CD8-positive, alpha-beta memory T cell (primary cell): Measurements from ENCODE around the gene KCNIP3. TPM values are rescaled to one million over a fixed set of nuclear protein-coding genes. Genes with fewer than 3 reads are reported as not detected.

Experiments used
- CTCF ChIA-PET: fragments of 350-600 bp; sonication (Branson Sonifier 250); formaldehyde crosslinking; loops from one replicate; lab custom pipeline; 2021; ENCODE audit warnings: antibody characterized with exemption; lab: Charles Lee
- POLR2A ChIA-PET: fragments of 350-600 bp; sonication (Branson Sonifier 250); formaldehyde crosslinking; loops from one replicate; lab custom pipeline; 2021; ENCODE audit warnings: antibody characterized with exemption; lab: Charles Lee
- DNase-seq, 5 donors: peaks; one replicate each; pipeline versions ENCODE4 v3.0.0 to v3.0.0-alpha.2; 2020 to 2022; ENCODE audit warnings: mixed read lengths in 1 of 5
- H3K27ac ChIP-seq: one replicate; pipeline ENCODE4 v1.7.0; 2013; ENCODE audit warnings: low read depth, mild to moderate bottlenecking, low read length, moderate library complexity
- H3K27me3 ChIP-seq: 2 replicates; pipeline ENCODE4 v1.7.0; 2013; ENCODE audit warnings: low read length, mild to moderate bottlenecking; ENCODE audit not compliant: insufficient read depth, poor library complexity, severe bottlenecking
- H3K36me3 ChIP-seq: 2 replicates; pipeline ENCODE4 v1.7.0; 2013; ENCODE audit warnings: mild to moderate bottlenecking, low read length, moderate library complexity; ENCODE audit not compliant: insufficient read depth
- H3K4me1 ChIP-seq: 2 replicates; pipeline ENCODE4 v1.7.0; 2013; ENCODE audit warnings: mild to moderate bottlenecking, low read length, moderate library complexity; ENCODE audit not compliant: insufficient read depth
- H3K4me3 ChIP-seq: 2 replicates; pipeline ENCODE4 v1.7.0; 2013; ENCODE audit warnings: mild to moderate bottlenecking, low read length
- H3K9me3 ChIP-seq: 2 replicates; pipeline ENCODE4 v1.7.0; 2013; ENCODE audit warnings: mild to moderate bottlenecking, low read length
- H3K27ac Mint-ChIP-seq, 8 donors: one replicate each; pipeline ENCODE4 v1.8.0; 2020 to 2021; ENCODE audit warnings: mixed read lengths in 8 of 8, mild to moderate bottlenecking in 6 of 8, inconsistent platforms in 3 of 8, moderate library complexity in 3 of 8
- H3K27me3 Mint-ChIP-seq, 2 donors: one replicate each; pipeline ENCODE4 v1.8.0; 2020 to 2021; ENCODE audit warnings: mixed read lengths in 2 of 2, mild to moderate bottlenecking in 1 of 2, moderate library complexity in 1 of 2
- H3K36me3 Mint-ChIP-seq, 3 donors: one replicate each; pipeline ENCODE4 v1.8.0; 2020 to 2021; ENCODE audit warnings: mixed read lengths in 3 of 3, inconsistent platforms in 1 of 3, mild to moderate bottlenecking in 1 of 3
- H3K4me1 Mint-ChIP-seq, 3 donors: one replicate each; pipeline ENCODE4 v1.8.0; 2020 to 2021; ENCODE audit warnings: mixed read lengths in 3 of 3, inconsistent platforms in 1 of 3, mild to moderate bottlenecking in 1 of 3
- H3K4me3 Mint-ChIP-seq, 7 donors: one replicate each; pipeline ENCODE4 v1.8.0; 2020 to 2021; ENCODE audit warnings: mixed read lengths in 7 of 7, mild to moderate bottlenecking in 6 of 7, moderate library complexity in 4 of 7, inconsistent platforms in 2 of 7
- H3K9me3 Mint-ChIP-seq, 5 donors: one replicate each; pipeline ENCODE4 v1.8.0; 2020 to 2022; ENCODE audit warnings: mixed read lengths in 5 of 5, mild to moderate bottlenecking in 3 of 5, moderate library complexity in 2 of 5, inconsistent platforms in 1 of 5
- polyA plus RNA-seq: library from polyadenylated mRNA; unstranded; fragments of 300-500 nt; fragmentation: Illumina TruSeq; gene quantifications from one replicate; pipeline ENCODE4 v1.2.3, GENCODE V29; 2021
- total RNA-seq, 2 experiments: library from RNA; stranded (reverse); gene quantifications; one replicate each; pipeline ENCODE4 v1.2.3, GENCODE V29; 2021

The KCNIP3 gene
- total and polyA plus RNA-seq, 3 experiments from 2014 or later, result not detected

- H3K27me3 ChIP-seq, result no peaks in the 10 kb centered on the region
- H3K4me3 Mint-ChIP-seq, result no peak overlapping the region
- H3K36me3 Mint-ChIP-seq, result peaks cover 0 to 12% (median 0%) of the 10 kb centered on the region in 3 donors
- H3K9me3 Mint-ChIP-seq, result peaks cover 8 to 20% (median 14%) of the 10 kb centered on the region in 5 donors
- no peaks in the 10 kb centered on the region for H3K4me1 ChIP-seq
- POLR2A ChIA-PET, result no interaction called here
- no peaks in the 10 kb centered on the region for H3K36me3 ChIP-seq
- H3K27me3 Mint-ChIP-seq, result peaks cover 7 to 9% of the 10 kb centered on the region in 2 donors
- H3K27ac Mint-ChIP-seq, result no peak overlapping the region
- no peak for DNase-seq
- no peaks in the 10 kb centered on the region for H3K4me1 Mint-ChIP-seq
- H3K27ac ChIP-seq, result no peak overlapping the region
- CTCF ChIA-PET, result no interaction called here
- H3K9me3 ChIP-seq, result no peaks in the 10 kb centered on the region
- H3K4me3 ChIP-seq, result no peak overlapping the region
Measured at GRCh38 chr2:95294579-95295250, 2.4 kb upstream of the KCNIP3 start.

GRCh38 chr2:95295376-95295775 lies 1.8 kb upstream of the KCNIP3 start:
- H3K4me3 Mint-ChIP-seq, result no peak overlapping the region
- ChIA-PET POLR2A (no interaction called here), CTCF (no interaction called here)
- no peak for DNase-seq
- no peaks in the 10 kb centered on the region for H3K36me3 ChIP-seq
- H3K27me3 Mint-ChIP-seq, result peaks cover 7 to 9% of the 10 kb centered on the region in 2 donors
- H3K9me3 ChIP-seq, result no peaks in the 10 kb centered on the region
- no peaks in the 10 kb centered on the region for H3K27me3 ChIP-seq
- H3K27ac Mint-ChIP-seq, result no peak overlapping the region
- peaks cover 0 to 7% (median 0%) of the 10 kb centered on the region in 3 donors for H3K36me3 Mint-ChIP-seq
- H3K4me1 Mint-ChIP-seq, result no peaks in the 10 kb centered on the region
- H3K4me1 ChIP-seq, result no peaks in the 10 kb centered on the region
- peaks cover 4 to 15% (median 11%) of the 10 kb centered on the region in 5 donors for H3K9me3 Mint-ChIP-seq
- no peak overlapping the region for H3K27ac ChIP-seq
- H3K4me3 ChIP-seq, result no peak overlapping the region

DNA sequence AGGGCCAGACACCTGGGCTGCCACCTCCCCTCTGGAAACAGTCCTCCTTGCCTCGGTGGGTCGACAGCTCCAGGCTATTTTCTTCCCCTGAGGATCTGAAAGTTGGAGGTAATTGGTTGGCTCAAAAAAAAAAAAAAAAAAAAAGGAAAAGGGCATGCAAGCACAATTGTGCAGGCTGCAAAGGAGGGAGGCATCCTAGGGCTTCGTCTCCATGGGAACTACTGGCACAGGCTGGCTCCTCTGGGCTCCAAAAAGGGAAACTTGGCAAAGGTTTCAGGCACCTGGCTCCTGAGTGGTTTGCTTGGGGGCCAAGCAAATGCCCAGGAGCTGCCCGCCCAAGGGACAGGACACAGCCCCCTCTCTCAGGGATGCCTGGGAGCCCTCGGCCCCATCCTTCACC lies 1.1 kb upstream of the KCNIP3 start:
- Mint-ChIP-seq H3K27ac (peak overlapping the region in 1 of 8 donors; percentile 64), H3K36me3 (peaks cover 0 to 3% (median 0%) of the 10 kb centered on the region in 3 donors), H3K27me3 (peaks cover 7 to 9% of the 10 kb centered on the region in 2 donors), H3K9me3 (peaks cover 0 to 9% (median 6%) of the 10 kb centered on the region in 5 donors), H3K4me1 (no peaks in the 10 kb centered on the region), H3K4me3 (no peak overlapping the region)
- Histone ChIP-seq H3K27me3 (no peaks in the 10 kb centered on the region), H3K9me3 (no peaks in the 10 kb centered on the region), H3K36me3 (no peaks in the 10 kb centered on the region), H3K4me3 (no peak overlapping the region), H3K4me1 (no peaks in the 10 kb centered on the region), H3K27ac (no peak overlapping the region)
- POLR2A ChIA-PET, result no interaction called here
- DNase-seq, result no peak
- CTCF ChIA-PET, result no interaction called here

DNA sequence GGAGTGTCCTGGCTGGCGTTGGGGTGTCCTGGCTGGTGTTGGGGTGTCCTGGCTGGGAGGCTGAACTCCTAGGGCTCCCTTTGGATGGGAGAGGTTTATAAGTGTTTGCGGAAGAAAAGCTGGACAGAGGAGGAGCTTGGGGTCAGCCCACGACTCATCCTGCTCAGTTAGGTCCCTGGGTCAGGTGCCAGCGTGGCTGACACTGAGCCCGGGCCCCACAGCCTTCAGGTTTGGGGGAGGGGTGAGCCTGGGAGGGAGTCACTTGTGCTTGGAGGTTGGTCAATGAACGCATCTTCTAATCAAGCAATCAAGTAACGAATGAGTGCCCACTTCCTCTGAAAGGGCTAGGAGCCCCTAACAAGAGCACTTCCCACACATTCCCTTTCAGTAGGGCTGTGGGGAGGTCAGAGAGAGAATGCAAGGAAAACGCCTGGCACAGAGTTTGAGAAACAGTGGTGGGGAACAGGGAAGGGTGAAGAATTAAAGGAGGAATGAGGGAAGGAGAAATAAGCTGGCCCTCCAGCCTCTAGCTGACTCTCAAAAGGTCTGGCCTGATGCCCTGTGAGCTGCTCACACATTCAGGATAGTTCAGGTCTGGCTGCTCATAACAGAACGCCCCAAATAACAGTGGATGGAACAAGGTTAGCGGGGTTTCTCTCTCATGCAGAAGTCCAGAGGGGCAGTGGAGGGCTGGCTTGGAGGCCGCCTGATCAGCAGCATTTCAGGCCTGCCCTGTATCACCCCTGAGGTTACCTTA lies 670 bp downstream of the KCNIP3 start:
- no peak overlapping the region for H3K4me3 Mint-ChIP-seq
- peak overlapping the region in 1 of 8 donors; percentile 61 for H3K27ac Mint-ChIP-seq
- H3K4me1 ChIP-seq, result no peaks in the 10 kb centered on the region
- H3K4me3 ChIP-seq, result no peak overlapping the region
- H3K36me3 Mint-ChIP-seq, result no peaks in the 10 kb centered on the region
- CTCF ChIA-PET, result no interaction called here
- no peaks in the 10 kb centered on the region for H3K36me3 ChIP-seq
- H3K27me3 Mint-ChIP-seq, result peaks cover 6 to 7% of the 10 kb centered on the region in 2 donors
- H3K27me3 ChIP-seq, result no peaks in the 10 kb centered on the region
- H3K4me1 Mint-ChIP-seq, result no peaks in the 10 kb centered on the region
- no peaks in the 10 kb centered on the region for H3K9me3 ChIP-seq
- no peak for DNase-seq
- POLR2A ChIA-PET, result no interaction called here
- H3K9me3 Mint-ChIP-seq, result peaks cover 0 to 2% (median 0%) of the 10 kb centered on the region in 5 donors
- no peak overlapping the region for H3K27ac ChIP-seq

DNA sequence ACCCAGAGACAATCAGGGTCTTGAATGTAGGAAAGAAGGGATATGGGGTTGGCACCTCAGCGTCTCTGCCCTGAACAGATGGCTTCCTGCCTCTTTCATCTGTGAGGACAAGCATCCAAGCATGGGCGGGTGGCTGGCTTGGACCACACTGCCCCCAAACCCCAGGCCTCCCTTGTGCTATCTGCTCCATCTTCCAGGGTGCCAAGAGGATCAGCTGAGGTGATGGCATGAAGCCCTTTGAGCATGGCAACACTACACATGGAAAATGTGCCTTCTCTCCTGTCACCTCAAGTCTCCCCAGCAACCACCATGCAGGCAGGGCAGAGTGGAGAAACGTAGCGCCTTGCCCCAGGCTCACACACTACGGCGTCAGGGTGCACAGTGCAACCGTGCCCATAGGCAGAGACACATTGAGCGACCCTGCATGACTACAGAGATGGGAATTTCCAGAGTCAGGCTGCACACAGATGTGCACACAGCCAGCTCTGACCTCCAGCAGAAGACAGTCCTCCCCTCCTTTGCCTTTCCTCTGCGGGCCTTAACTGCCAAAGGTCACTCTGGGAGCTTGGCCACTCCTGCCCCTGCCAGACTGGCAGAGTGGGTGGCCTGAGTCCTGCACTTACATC lies 1.5 kb downstream of the KCNIP3 start:
- H3K4me1 Mint-ChIP-seq, result no peaks in the 10 kb centered on the region
- no peaks in the 10 kb centered on the region for H3K36me3 ChIP-seq
- no peak overlapping the region for H3K4me3 Mint-ChIP-seq
- no peaks in the 10 kb centered on the region for H3K9me3 ChIP-seq
- no peak overlapping the region for H3K27ac Mint-ChIP-seq
- H3K4me1 ChIP-seq, result no peaks in the 10 kb centered on the region
- H3K36me3 Mint-ChIP-seq, result no peaks in the 10 kb centered on the region
- POLR2A ChIA-PET, result no interaction called here
- H3K27me3 Mint-ChIP-seq, result peaks cover 6 to 7% of the 10 kb centered on the region in 2 donors
- H3K27me3 ChIP-seq, result no peaks in the 10 kb centered on the region
- CTCF ChIA-PET, result interaction anchor here (1.0 kb wide), 1 partner anchor 32 kb away, joined by 3 read pairs; no protein-coding TSS in a partner anchor
- H3K4me3 ChIP-seq, result no peak overlapping the region
- DNase-seq, result no peak
- no peaks in the 10 kb centered on the region for H3K9me3 Mint-ChIP-seq
- H3K27ac ChIP-seq, result no peak overlapping the region

DNA sequence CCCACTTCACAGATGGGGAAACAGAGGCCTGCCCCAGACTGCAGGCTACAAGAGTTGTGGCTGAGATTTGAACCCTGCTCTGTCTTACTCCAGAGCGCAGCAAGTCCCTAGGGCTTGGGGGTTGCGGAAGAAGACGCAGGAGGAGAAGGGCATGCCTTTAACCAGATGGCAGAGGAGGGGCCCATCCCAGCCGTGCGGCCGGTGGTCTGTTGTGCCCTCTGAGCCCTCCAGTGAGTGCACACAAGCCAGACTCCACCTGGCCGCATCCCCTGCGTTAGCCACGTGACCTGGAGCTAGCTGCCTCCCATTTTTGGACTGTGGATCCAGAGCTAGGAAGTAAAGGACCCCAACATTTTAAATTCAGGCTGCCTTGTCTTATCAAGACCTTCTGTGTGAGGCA lies 2.8 kb downstream of the KCNIP3 start:
- Histone ChIP-seq H3K36me3 (no peaks in the 10 kb centered on the region), H3K4me1 (no peaks in the 10 kb centered on the region), H3K9me3 (no peaks in the 10 kb centered on the region), H3K4me3 (no peak overlapping the region), H3K27ac (no peak overlapping the region), H3K27me3 (no peaks in the 10 kb centered on the region)
- no peaks in the 10 kb centered on the region for H3K4me1 Mint-ChIP-seq
- H3K4me3 Mint-ChIP-seq, result no peak overlapping the region
- H3K27ac Mint-ChIP-seq, result no peak overlapping the region
- peaks cover 2 to 7% of the 10 kb centered on the region in 2 donors for H3K27me3 Mint-ChIP-seq
- ChIA-PET CTCF (no interaction called here), POLR2A (no interaction called here)
- no peaks in the 10 kb centered on the region for H3K9me3 Mint-ChIP-seq
- no peak for DNase-seq
- no peaks in the 10 kb centered on the region for H3K36me3 Mint-ChIP-seq

- Mint-ChIP-seq H3K27ac (no peak overlapping the region), H3K4me1 (no peaks in the 10 kb centered on the region), H3K9me3 (no peaks in the 10 kb centered on the region), H3K36me3 (no peaks in the 10 kb centered on the region), H3K4me3 (no peak overlapping the region), H3K27me3 (peaks cover 2 to 7% of the 10 kb centered on the region in 2 donors)
- Histone ChIP-seq H3K27ac (no peak overlapping the region), H3K9me3 (no peaks in the 10 kb centered on the region), H3K4me3 (no peak overlapping the region), H3K36me3 (no peaks in the 10 kb centered on the region), H3K27me3 (no peaks in the 10 kb centered on the region), H3K4me1 (no peaks in the 10 kb centered on the region)
- DNase-seq, result no peak
- ChIA-PET CTCF (no interaction called here), POLR2A (no interaction called here)
Measured at GRCh38 chr2:95300450-95300849, 3.3 kb downstream of the KCNIP3 start.

GRCh38 chr2:95301186-95301585 lies 4.0 kb downstream of the KCNIP3 start:
- no peak overlapping the region for H3K27ac Mint-ChIP-seq
- no peak for DNase-seq
- Histone ChIP-seq H3K36me3 (no peaks in the 10 kb centered on the region), H3K9me3 (no peaks in the 10 kb centered on the region), H3K4me1 (no peaks in the 10 kb centered on the region), H3K27ac (no peak overlapping the region), H3K4me3 (no peak overlapping the region), H3K27me3 (no peaks in the 10 kb centered on the region)
- H3K4me1 Mint-ChIP-seq, result no peaks in the 10 kb centered on the region
- no peaks in the 10 kb centered on the region for H3K9me3 Mint-ChIP-seq
- CTCF ChIA-PET, result no interaction called here
- POLR2A ChIA-PET, result no interaction called here
- H3K4me3 Mint-ChIP-seq, result no peak overlapping the region
- H3K36me3 Mint-ChIP-seq, result no peaks in the 10 kb centered on the region
- H3K27me3 Mint-ChIP-seq, result peaks cover 2 to 7% of the 10 kb centered on the region in 2 donors
